GM04503 (cell line): Measurements from ENCODE around the gene RRBP1.

Experiments used
- DNase-seq: peaks from one replicate; pipeline ENCODE4 v3.0.0-alpha.2; 2012; ENCODE audit warnings: low read depth

RRBP1 gene

GRCh38 chr20:17608701-17609497 is 73.1 kb downstream of the RRBP1 start:
- no peak for DNase-seq

GRCh38 chr20:17606001-17606400 is 76.0 kb downstream of the RRBP1 start:
- no peak for DNase-seq

- DNase-seq = no peak
These were observed 76.8 kb downstream of the RRBP1 start for GRCh38 chr20:17605131-17605660.

GRCh38 chr20:17602493-17602892 is 79.5 kb downstream of the RRBP1 start:
- no peak for DNase-seq

GRCh38 chr20:17601957-17602356 is 80.1 kb downstream of the RRBP1 start:
- no peak for DNase-seq

GRCh38 chr20:17598013-17598550 is 84.0 kb downstream of the RRBP1 start:
- no peak for DNase-seq

- DNase-seq = no peak
These were observed 86.2 kb downstream of the RRBP1 start for GRCh38 chr20:17595856-17596255.

- no peak for DNase-seq
These were observed 87.6 kb downstream of the RRBP1 start for GRCh38 chr20:17594443-17594842.

GRCh38 chr20:17593902-17594301 is 88.1 kb downstream of the RRBP1 start:
- DNase-seq = no peak

- no peak for DNase-seq
These were observed 91.8 kb downstream of the RRBP1 start for GRCh38 chr20:17590245-17590644.

GRCh38 chr20:17589161-17589834 is 92.7 kb downstream of the RRBP1 start:
- no peak for DNase-seq

GRCh38 chr20:17587824-17588223 is 94.2 kb downstream of the RRBP1 start:
- no peak for DNase-seq

- no peak for DNase-seq
These were observed 94.9 kb downstream of the RRBP1 start for GRCh38 chr20:17587148-17587547.

- no peak for DNase-seq
These were observed 95.8 kb downstream of the RRBP1 start for GRCh38 chr20:17586250-17586649.

- DNase-seq = no peak
These were observed 97.4 kb downstream of the RRBP1 start for GRCh38 chr20:17584689-17585088.

- DNase-seq = no peak
These were observed 98.9 kb downstream of the RRBP1 start for GRCh38 chr20:17583126-17583525.

- no peak for DNase-seq
These were observed 101.1 kb downstream of the RRBP1 start for GRCh38 chr20:17580895-17581294.

- no peak for DNase-seq
These were observed 102.5 kb downstream of the RRBP1 start for GRCh38 chr20:17579369-17580039.

- DNase-seq = no peak
These were observed 105.8 kb downstream of the RRBP1 start for GRCh38 chr20:17576215-17576614.

GRCh38 chr20:17573463-17573862 is 108.6 kb downstream of the RRBP1 start:
- no peak for DNase-seq

GRCh38 chr20:17572034-17572638 is 109.9 kb downstream of the RRBP1 start:
- DNase-seq = no peak

GRCh38 chr20:17571153-17571527 is 110.9 kb downstream of the RRBP1 start:
- no peak for DNase-seq
